ENCODE data around the gene ATOX1. TPM values are rescaled to one million over a fixed set of nuclear protein-coding genes. Genes with fewer than 3 reads are reported as not detected.

ATOX1 gene
- total and polyA plus RNA-seq, 2 of the 8 experiments (the other 6 are each of a cell fraction or from before 2014, with no cell fraction given), result 79.9 to 232 TPM

DNA sequence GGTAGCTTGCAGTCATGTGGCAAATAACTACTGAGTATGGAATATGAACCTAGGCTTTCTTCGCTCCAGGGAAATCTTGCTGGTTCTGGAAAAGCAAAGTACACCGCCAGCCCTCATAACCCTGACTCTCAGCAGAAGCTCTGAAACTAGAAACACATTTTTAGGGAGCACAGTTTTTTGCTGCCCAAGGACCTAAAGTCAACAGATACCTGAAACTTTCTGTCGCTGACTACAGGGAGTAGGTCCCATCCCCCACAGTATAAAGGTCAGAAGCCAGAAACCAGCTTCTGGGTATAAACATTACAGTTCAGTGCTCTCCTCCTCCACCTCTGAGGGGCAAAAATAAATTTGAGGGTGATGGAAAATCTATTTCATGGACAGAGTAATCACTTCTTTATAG lies 3.0 kb downstream of the ATOX1 start:
- H3K4me2 ChIP-seq (ENCODE audit: insufficient read depth in 1 of 2, low read depth in 2 of 2, low read length in 2 of 2), result peak overlapping the region; percentile 9 to 14; a peak in 2 of 4 replicates
- H3K79me1 ChIP-seq (ENCODE audit: low read depth, low read length), result no peaks in the 10 kb centered on the region
- H2BK12ac ChIP-seq (ENCODE audit: low read depth, low read length), result no peak overlapping the region
- H3K27ac ChIP-seq (ENCODE audit: low read depth, low read length), result no peak overlapping the region
- H4K91ac ChIP-seq (replicated peaks; ENCODE audit: insufficient read length, low read length), result no peak overlapping the region
- no peak overlapping the region for H2BK120ac ChIP-seq (replicated peaks; ENCODE audit: low read depth, low read length)
- no peaks in the 10 kb centered on the region for H3K79me2 ChIP-seq (ENCODE audit: control insufficient read depth in 1 of 2, insufficient read depth in 2 of 2, low read length in 2 of 2)
- H3K9ac ChIP-seq (replicated peaks in 1 of 4; ENCODE audit: extremely low read depth in 1 of 4, low read depth in 3 of 4, low read length in 3 of 4), result peak overlapping the region in 1 of 4 experiments; percentile 14; a peak in 1 of 7 replicates
- ChIA-PET CTCF (ENCODE audit: partially characterized antibody) (interaction anchor here (1.1 to 38.0 kb wide), 4 partner anchors 12 to 91 kb away, joined by 4 to 991 read pairs (median 21); no protein-coding TSS in a partner anchor), POLR2A (ENCODE audit: partially characterized antibody) (interaction anchor here (0.9 to 19.5 kb wide), 3 partner anchors 11 to 23 kb away, joined by 3 to 182 read pairs (median 8); partner anchors contain the start of gene G3BP1)
- no peak overlapping the region for H3K14ac ChIP-seq (ENCODE audit: insufficient read length)
- no peak overlapping the region for H3K23ac ChIP-seq (ENCODE audit: insufficient read length)
- H2BK15ac ChIP-seq (ENCODE audit: low read length), result no peak overlapping the region
- TF ChIP-seq POU5F1 (IDR thresholded peaks at IDR 0.05; ENCODE audit: low read depth, low read length) (no peak), SRF (IDR thresholded peaks at IDR 0.05; ENCODE audit: low read depth, low read length) (no peak), JUND (IDR thresholded peaks at IDR 0.05; ENCODE audit: low read length) (no peak), SIRT6 (IDR thresholded peaks at IDR 0.05; ENCODE audit: low read length) (no peak), ASH2L (IDR thresholded peaks at IDR 0.05; ENCODE audit: low read length) (peak; percentile 35), BACH1 (IDR thresholded peaks at IDR 0.05; ENCODE audit: low read length) (no peak), SP1 (IDR thresholded peaks at IDR 0.05; ENCODE audit: low read depth, low read length) (0 out of 2 replicates have a peak, but pooled peaks have one; percentile 24)
- TF ChIP-seq, protein P1, sequence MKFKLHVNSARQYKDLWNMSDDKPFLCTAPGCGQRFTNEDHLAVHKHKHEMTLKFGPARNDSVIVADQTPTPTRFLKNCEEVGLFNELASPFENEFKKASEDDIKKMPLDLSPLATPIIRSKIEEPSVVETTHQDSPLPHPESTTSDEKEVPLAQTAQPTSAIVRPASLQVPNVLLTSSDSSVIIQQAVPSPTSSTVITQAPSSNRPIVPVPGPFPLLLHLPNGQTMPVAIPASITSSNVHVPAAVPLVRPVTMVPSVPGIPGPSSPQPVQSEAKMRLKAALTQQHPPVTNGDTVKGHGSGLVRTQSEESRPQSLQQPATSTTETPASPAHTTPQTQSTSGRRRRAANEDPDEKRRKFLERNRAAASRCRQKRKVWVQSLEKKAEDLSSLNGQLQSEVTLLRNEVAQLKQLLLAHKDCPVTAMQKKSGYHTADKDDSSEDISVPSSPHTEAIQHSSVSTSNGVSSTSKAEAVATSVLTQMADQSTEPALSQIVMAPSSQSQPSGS (IDR thresholded peaks at IDR 0.05; ENCODE audit: low read length), result no peak
- TF ChIP-seq, protein P2, sequence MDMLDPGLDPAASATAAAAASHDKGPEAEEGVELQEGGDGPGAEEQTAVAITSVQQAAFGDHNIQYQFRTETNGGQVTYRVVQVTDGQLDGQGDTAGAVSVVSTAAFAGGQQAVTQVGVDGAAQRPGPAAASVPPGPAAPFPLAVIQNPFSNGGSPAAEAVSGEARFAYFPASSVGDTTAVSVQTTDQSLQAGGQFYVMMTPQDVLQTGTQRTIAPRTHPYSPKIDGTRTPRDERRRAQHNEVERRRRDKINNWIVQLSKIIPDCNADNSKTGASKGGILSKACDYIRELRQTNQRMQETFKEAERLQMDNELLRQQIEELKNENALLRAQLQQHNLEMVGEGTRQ (IDR thresholded peaks at IDR 0.05; ENCODE audit: low read length), result no peak
- no peaks in the 10 kb centered on the region for H4K20me1 ChIP-seq (replicated peaks in 1 of 2; ENCODE audit: control insufficient read depth in 1 of 2, insufficient read depth in 2 of 2, low read length in 2 of 2)
- no peak overlapping the region for H3K18ac ChIP-seq (ENCODE audit: extremely low read depth, low read length)
- peaks cover 5 to 14% (median 7%) of the 10 kb centered on the region in 4 experiments for H3K4me1 ChIP-seq (replicated peaks in 1 of 4; ENCODE audit: control insufficient read depth in 3 of 4, insufficient read depth in 4 of 4, low read length in 3 of 4)
- H3K56ac ChIP-seq (replicated peaks; ENCODE audit: insufficient read length, low read depth, low read length), result no peak overlapping the region
- H2BK20ac ChIP-seq (ENCODE audit: low read length), result no peak overlapping the region
- H3K9me3 ChIP-seq (ENCODE audit: insufficient read depth in 2 of 2, low read depth in 1 of 2, low read length in 1 of 2), result no peaks in the 10 kb centered on the region
- DNase-seq (ENCODE audit: low read depth in 1 of 2, low spot score in 2 of 2) (no peak), FAIRE-seq (no peak)
- no peak overlapping the region for H3K4ac ChIP-seq (replicated peaks; ENCODE audit: insufficient read length, low read depth, low read length)
- H2BK5ac ChIP-seq (ENCODE audit: low read depth, low read length), result no peak overlapping the region
- H3K27me3 ChIP-seq (replicated peaks in 1 of 4; ENCODE audit: control insufficient read depth in 3 of 4, extremely low read depth in 1 of 4, insufficient read depth in 3 of 4, low read length in 3 of 4), result no peaks in the 10 kb centered on the region
- H4K5ac ChIP-seq (ENCODE audit: insufficient read length, low read depth, low read length), result no peak overlapping the region
- no peak overlapping the region for H2AK5ac ChIP-seq (ENCODE audit: low read depth, low read length)
- no peak overlapping the region for H4K8ac ChIP-seq (ENCODE audit: extremely low read depth, insufficient read depth, low read length)
- no peak overlapping the region for H3K4me3 ChIP-seq (ENCODE audit: extremely low read depth in 1 of 4, insufficient read depth in 2 of 4, low read depth in 3 of 4, low read length in 4 of 4)
- WGBS, 2 experiments (ENCODE audit: extremely low coverage in 1 of 2, insufficient coverage in 1 of 2, insufficient read length in 1 of 2, insufficient replicate concordance in 2 of 2, low coverage in 1 of 2, low lambda C conversion rate in 2 of 2, missing lambda C conversion rate in 1 of 2), result 86% methylated on average over 3 of the region's 3 CpGs; no CpG with 5 or more reads in 1 of the 2 experiments
- H2AFZ ChIP-seq (ENCODE audit: low read length), result no peak overlapping the region
- peaks cover 0 to 8% (median 0%) of the 10 kb centered on the region in 4 experiments; a peak in 1 of 8 replicates for H3K36me3 ChIP-seq (ENCODE audit: control insufficient read depth in 2 of 4, insufficient read depth in 4 of 4, low read length in 3 of 4)
- H3K23me2 ChIP-seq (ENCODE audit: low read depth, low read length), result peaks cover 6% of the 10 kb centered on the region

All from H1 (cell line).